ENCODE results near the gene ERFE. TPM values are rescaled to one million over a fixed set of nuclear protein-coding genes. Genes with fewer than 3 reads are reported as not detected.

The ERFE gene
- polyA plus RNA-seq, 1 donor from 2014 or later, result not detected

DNA sequence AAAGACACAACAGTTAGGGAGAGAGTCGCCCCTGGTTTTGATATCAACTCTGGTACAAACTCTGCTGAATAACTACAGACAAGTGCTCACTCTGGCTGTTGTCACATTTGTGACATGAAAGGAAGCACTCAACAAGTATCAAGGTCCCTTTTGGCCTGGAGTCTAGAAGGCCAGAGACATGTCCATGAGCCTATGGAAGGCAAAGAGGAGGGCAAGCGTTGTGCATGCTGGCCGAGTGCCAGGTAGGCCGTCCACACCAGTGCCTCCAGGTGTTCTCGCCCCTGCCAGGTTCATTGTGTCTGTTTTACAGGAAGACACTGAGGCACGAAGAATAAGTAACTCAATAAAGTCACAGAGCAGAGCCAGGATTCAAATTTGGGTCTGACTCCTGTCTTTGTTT is 23.6 kb downstream of the ERFE start:
- Histone ChIP-seq H3K9me2 (ENCODE audit: insufficient read depth, low read length) (no peaks in the 10 kb centered on the region), H3F3A (ENCODE audit: insufficient read depth, low read length, poor library complexity, severe bottlenecking) (no peaks in the 10 kb centered on the region), H3K27me3 (ENCODE audit: insufficient read depth, low read depth, low read length) (no peaks in the 10 kb centered on the region), H2AFZ (ENCODE audit: low read depth, low read length) (no peak overlapping the region), H3K36me3 (ENCODE audit: insufficient read depth, low read length) (peaks cover 4% of the 10 kb centered on the region), H3K9me3 (ENCODE audit: low read length) (no peaks in the 10 kb centered on the region), H3K9ac (ENCODE audit: low read length) (no peak overlapping the region), H3K27ac (ENCODE audit: low read length) (no peak overlapping the region), H4K20me1 (ENCODE audit: insufficient read depth) (no peaks in the 10 kb centered on the region), H3K4me2 (ENCODE audit: low read length) (no peak overlapping the region), H3K4me3 (ENCODE audit: low read length) (no peak overlapping the region), H3K79me2 (replicated peaks; ENCODE audit: insufficient read depth, low read length) (no peaks in the 10 kb centered on the region)
- TF ChIP-seq EP300 (conservative IDR thresholded peaks at IDR 0.05; ENCODE audit: poor library complexity, severe bottlenecking) (no peak), TAF1 (IDR thresholded peaks at IDR 0.05; ENCODE audit: low read depth) (no peak), EZH2 (IDR thresholded peaks at IDR 0.05; ENCODE audit: borderline replicate concordance, insufficient read depth, low read length, poor library complexity, severe bottlenecking) (no peak), POLR2AphosphoS5 (IDR thresholded peaks at IDR 0.05) (no peak), MXI1 (conservative IDR thresholded peaks at IDR 0.05; ENCODE audit: poor library complexity, severe bottlenecking) (no peak), SMC3 (conservative IDR thresholded peaks at IDR 0.05; ENCODE audit: poor library complexity) (no peak), RAD21 (conservative IDR thresholded peaks at IDR 0.05) (no peak)
- TF ChIP-seq, protein P1, sequence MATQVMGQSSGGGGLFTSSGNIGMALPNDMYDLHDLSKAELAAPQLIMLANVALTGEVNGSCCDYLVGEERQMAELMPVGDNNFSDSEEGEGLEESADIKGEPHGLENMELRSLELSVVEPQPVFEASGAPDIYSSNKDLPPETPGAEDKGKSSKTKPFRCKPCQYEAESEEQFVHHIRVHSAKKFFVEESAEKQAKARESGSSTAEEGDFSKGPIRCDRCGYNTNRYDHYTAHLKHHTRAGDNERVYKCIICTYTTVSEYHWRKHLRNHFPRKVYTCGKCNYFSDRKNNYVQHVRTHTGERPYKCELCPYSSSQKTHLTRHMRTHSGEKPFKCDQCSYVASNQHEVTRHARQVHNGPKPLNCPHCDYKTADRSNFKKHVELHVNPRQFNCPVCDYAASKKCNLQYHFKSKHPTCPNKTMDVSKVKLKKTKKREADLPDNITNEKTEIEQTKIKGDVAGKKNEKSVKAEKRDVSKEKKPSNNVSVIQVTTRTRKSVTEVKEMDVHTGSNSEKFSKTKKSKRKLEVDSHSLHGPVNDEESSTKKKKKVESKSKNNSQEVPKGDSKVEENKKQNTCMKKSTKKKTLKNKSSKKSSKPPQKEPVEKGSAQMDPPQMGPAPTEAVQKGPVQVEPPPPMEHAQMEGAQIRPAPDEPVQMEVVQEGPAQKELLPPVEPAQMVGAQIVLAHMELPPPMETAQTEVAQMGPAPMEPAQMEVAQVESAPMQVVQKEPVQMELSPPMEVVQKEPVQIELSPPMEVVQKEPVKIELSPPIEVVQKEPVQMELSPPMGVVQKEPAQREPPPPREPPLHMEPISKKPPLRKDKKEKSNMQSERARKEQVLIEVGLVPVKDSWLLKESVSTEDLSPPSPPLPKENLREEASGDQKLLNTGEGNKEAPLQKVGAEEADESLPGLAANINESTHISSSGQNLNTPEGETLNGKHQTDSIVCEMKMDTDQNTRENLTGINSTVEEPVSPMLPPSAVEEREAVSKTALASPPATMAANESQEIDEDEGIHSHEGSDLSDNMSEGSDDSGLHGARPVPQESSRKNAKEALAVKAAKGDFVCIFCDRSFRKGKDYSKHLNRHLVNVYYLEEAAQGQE (IDR thresholded peaks at IDR 0.05; ENCODE audit: borderline replicate concordance), result no peak
- TF ChIP-seq, protein P2, sequence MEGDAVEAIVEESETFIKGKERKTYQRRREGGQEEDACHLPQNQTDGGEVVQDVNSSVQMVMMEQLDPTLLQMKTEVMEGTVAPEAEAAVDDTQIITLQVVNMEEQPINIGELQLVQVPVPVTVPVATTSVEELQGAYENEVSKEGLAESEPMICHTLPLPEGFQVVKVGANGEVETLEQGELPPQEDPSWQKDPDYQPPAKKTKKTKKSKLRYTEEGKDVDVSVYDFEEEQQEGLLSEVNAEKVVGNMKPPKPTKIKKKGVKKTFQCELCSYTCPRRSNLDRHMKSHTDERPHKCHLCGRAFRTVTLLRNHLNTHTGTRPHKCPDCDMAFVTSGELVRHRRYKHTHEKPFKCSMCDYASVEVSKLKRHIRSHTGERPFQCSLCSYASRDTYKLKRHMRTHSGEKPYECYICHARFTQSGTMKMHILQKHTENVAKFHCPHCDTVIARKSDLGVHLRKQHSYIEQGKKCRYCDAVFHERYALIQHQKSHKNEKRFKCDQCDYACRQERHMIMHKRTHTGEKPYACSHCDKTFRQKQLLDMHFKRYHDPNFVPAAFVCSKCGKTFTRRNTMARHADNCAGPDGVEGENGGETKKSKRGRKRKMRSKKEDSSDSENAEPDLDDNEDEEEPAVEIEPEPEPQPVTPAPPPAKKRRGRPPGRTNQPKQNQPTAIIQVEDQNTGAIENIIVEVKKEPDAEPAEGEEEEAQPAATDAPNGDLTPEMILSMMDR (IDR thresholded peaks at IDR 0.05; ENCODE audit: poor library complexity, severe bottlenecking), result no peak

- Histone ChIP-seq H3K27me3 (ENCODE audit: insufficient read depth, low read depth, low read length) (no peaks in the 10 kb centered on the region), H4K20me1 (ENCODE audit: insufficient read depth) (no peaks in the 10 kb centered on the region), H3F3A (ENCODE audit: insufficient read depth, low read length, poor library complexity, severe bottlenecking) (no peaks in the 10 kb centered on the region), H3K36me3 (ENCODE audit: insufficient read depth, low read length) (peaks cover 4% of the 10 kb centered on the region), H3K79me2 (replicated peaks; ENCODE audit: insufficient read depth, low read length) (no peaks in the 10 kb centered on the region), H3K4me2 (ENCODE audit: low read length) (no peak overlapping the region), H3K9me3 (ENCODE audit: low read length) (no peaks in the 10 kb centered on the region), H3K9me2 (ENCODE audit: insufficient read depth, low read length) (no peaks in the 10 kb centered on the region), H3K9ac (ENCODE audit: low read length) (no peak overlapping the region), H3K27ac (ENCODE audit: low read length) (no peak overlapping the region), H2AFZ (ENCODE audit: low read depth, low read length) (no peak overlapping the region), H3K4me3 (ENCODE audit: low read length) (no peak overlapping the region)
- TF ChIP-seq EP300 (conservative IDR thresholded peaks at IDR 0.05; ENCODE audit: poor library complexity, severe bottlenecking) (no peak), POLR2AphosphoS5 (IDR thresholded peaks at IDR 0.05) (no peak), MXI1 (conservative IDR thresholded peaks at IDR 0.05; ENCODE audit: poor library complexity, severe bottlenecking) (no peak), RAD21 (conservative IDR thresholded peaks at IDR 0.05) (no peak), TAF1 (IDR thresholded peaks at IDR 0.05; ENCODE audit: low read depth) (no peak), EZH2 (IDR thresholded peaks at IDR 0.05; ENCODE audit: borderline replicate concordance, insufficient read depth, low read length, poor library complexity, severe bottlenecking) (no peak), SMC3 (conservative IDR thresholded peaks at IDR 0.05; ENCODE audit: poor library complexity) (no peak)
- TF ChIP-seq, protein P1 (IDR thresholded peaks at IDR 0.05; ENCODE audit: borderline replicate concordance), result no peak
- TF ChIP-seq, protein P2 (IDR thresholded peaks at IDR 0.05; ENCODE audit: poor library complexity, severe bottlenecking), result no peak
Measured at GRCh38 chr2:238183821-238184220, 25.1 kb downstream of the ERFE start.

Data from neural cell (in vitro differentiated cells).